Keratinocyte (primary cell): ENCODE results near the gene PLEKHB2. TPM values are rescaled to one million over a fixed set of nuclear protein-coding genes. Genes with fewer than 3 reads are reported as not detected.

Experiments used
- DNase-seq: peaks from one replicate; pipeline ENCODE4 v3.0.0-alpha.2; 2011; ENCODE audit warnings: low read depth, missing footprints, low spot score
- FAIRE-seq: peaks from 2 replicates; lab custom pipeline; 2011; peaks lifted over from hg19 to GRCh38; lab: Jason Lieb, UNC
- H2AFZ ChIP-seq: 2 replicates; pipeline ENCODE4 v1.6.0; 2012; ENCODE audit warnings: low read length, control low read depth, inconsistent platforms; ENCODE audit not compliant: control insufficient read depth
- H3K27ac ChIP-seq: 2 replicates; pipeline ENCODE4 v1.5.1; 2011; ENCODE audit warnings: low read length; ENCODE audit not compliant: control insufficient read depth, insufficient read depth
- H3K27me3 ChIP-seq: 3 replicates; pipeline ENCODE4 v1.6.0; 2011; ENCODE audit warnings: low read length; ENCODE audit not compliant: control insufficient read depth, insufficient read depth; ENCODE audit errors: extremely low read depth
- H3K36me3 ChIP-seq, 2 experiments: 2 replicates in 1 of 2; 3 replicates in 1 of 2; pipeline ENCODE4 v1.5.1; 2011; ENCODE audit warnings: low read length in 2 of 2, mild to moderate bottlenecking in 1 of 2; ENCODE audit not compliant: control insufficient read depth in 2 of 2, insufficient read depth in 2 of 2; ENCODE audit errors: extremely low read depth in 1 of 2
- H3K4me1 ChIP-seq: 3 replicates; pipeline ENCODE4 v1.5.1; 2011; ENCODE audit warnings: low read length; ENCODE audit not compliant: control insufficient read depth, insufficient read depth; ENCODE audit errors: extremely low read depth
- H3K4me2 ChIP-seq: 3 replicates; pipeline ENCODE4 v1.6.0; 2011; ENCODE audit warnings: low read depth, low read length; ENCODE audit not compliant: control insufficient read depth, insufficient read depth; ENCODE audit errors: extremely low read depth
- H3K4me3 ChIP-seq, 3 experiments: fragments of 200-600 bp in 1 of 3; sonication (generic) in 1 of 3; 2 replicates in 2 of 3; 3 replicates in 1 of 3; pipeline ENCODE4 v1.5.1; 2011 to 2016; ENCODE audit warnings: low read length in 3 of 3, mild to moderate bottlenecking in 3 of 3, control low read depth in 2 of 3, inconsistent platforms in 1 of 3, low read depth in 1 of 3, mixed read lengths in 1 of 3, mixed run types in 1 of 3, moderate library complexity in 1 of 3; ENCODE audit not compliant: control insufficient read depth in 2 of 3, insufficient read depth in 2 of 3; ENCODE audit errors: extremely low read depth in 1 of 3
- H3K79me2 ChIP-seq: 2 replicates; pipeline ENCODE4 v1.6.0; 2012; ENCODE audit warnings: low read length; ENCODE audit not compliant: control insufficient read depth, insufficient read depth
- H3K9ac ChIP-seq: 3 replicates; pipeline ENCODE4 v1.6.0; 2011; ENCODE audit warnings: low read length; ENCODE audit not compliant: control insufficient read depth, insufficient read depth; ENCODE audit errors: extremely low read depth
- H3K9me1 ChIP-seq: 3 replicates; pipeline ENCODE4 v1.6.0; 2011; ENCODE audit warnings: low read length; ENCODE audit not compliant: control insufficient read depth, insufficient read depth; ENCODE audit errors: extremely low read depth
- H3K9me3 ChIP-seq: 2 replicates; pipeline ENCODE4 v1.5.1; 2012; ENCODE audit warnings: low read depth, low read length; ENCODE audit not compliant: control insufficient read depth
- H4K20me1 ChIP-seq: 3 replicates; pipeline ENCODE4 v1.6.0; 2011; ENCODE audit warnings: low read length; ENCODE audit not compliant: control insufficient read depth, insufficient read depth; ENCODE audit errors: extremely low read depth
- EZH2 ChIP-seq: IDR thresholded peaks from one replicate; pipeline ENCODE4 v1.6.1; 2012; ENCODE audit warnings: inconsistent platforms, mild to moderate bottlenecking, low read length, moderate library complexity
- dilution Hi-C: fragments of 300-500 bp; cut with MboI; formaldehyde crosslinking; loops from one replicate; pipeline ENCODE4 v1.7.0; 2020; ENCODE audit warnings: low sequenced_read_pairs; ENCODE audit not compliant: extremely low pct_ligation_motif_present
- polyA plus RNA-seq, 5 experiments: library from polyadenylated mRNA; depleted of rRNA in 3 of 5; stranded (reverse) in 3 of 5; stranded (forward) in 1 of 5; unstranded in 1 of 5; fragments of >200 nt; gene quantifications; 1 replicate in 1 of 5; 2 replicates in 3 of 5; 3 replicates in 1 of 5; pipeline versions ENCODE4 v1.2.1 to v1.2.3, GENCODE V29; 2011 to 2012; ENCODE audit warnings: missing spikeins in 2 of 5, low read depth in 1 of 5, low replicate concordance in 1 of 5
- TF ChIP-seq, protein P1 (sequence below), 3 experiments: IDR thresholded peaks in 1 of 3; conservative IDR thresholded peaks in 1 of 3; optimal IDR thresholded peaks in 1 of 3; 2 replicates in 2 of 3; 3 replicates in 1 of 3; pipeline versions ENCODE3 to v1.5.1; 2011; ENCODE audit warnings: low read length in 3 of 3, mild to moderate bottlenecking in 3 of 3, moderate library complexity in 2 of 3, control low read depth in 1 of 3, inconsistent platforms in 1 of 3; ENCODE audit not compliant: insufficient read depth in 2 of 3; ENCODE audit errors: extremely low read depth in 1 of 3

The PLEKHB2 gene
- polyA plus RNA-seq, 1 donor (not counting 4 experiments of a cell fraction or from before 2014, with no cell fraction given): 77.0 TPM

DNA sequence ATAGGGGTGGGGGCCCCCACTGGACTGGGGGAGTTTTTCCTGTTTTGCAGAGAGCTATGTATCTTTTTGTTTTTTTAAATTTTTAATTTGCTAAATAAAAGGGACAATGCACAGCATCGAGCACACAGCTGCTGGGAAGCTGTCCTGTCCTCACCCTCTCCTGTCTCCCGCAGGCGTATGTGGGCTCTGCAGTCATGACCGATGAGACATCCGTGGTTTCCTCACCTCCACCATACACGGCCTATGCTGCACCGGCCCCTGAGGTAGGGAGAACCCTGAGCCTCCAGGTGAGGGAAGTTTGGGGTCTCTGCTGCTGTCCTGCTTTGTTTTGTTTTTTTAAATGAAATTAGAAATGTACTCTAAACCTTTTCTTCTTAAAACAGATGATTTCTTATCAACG, 27.6 kb downstream of the PLEKHB2 start:
- Histone ChIP-seq H3K9me3 (no peaks in the 10 kb centered on the region), H3K4me3 (no peak overlapping the region), H3K4me1 (no peaks in the 10 kb centered on the region), H3K27ac (no peak overlapping the region), H3K9ac (no peak overlapping the region), H4K20me1 (no peaks in the 10 kb centered on the region), H3K9me1 (no peaks in the 10 kb centered on the region), H3K36me3 (peaks cover 21 to 31% of the 10 kb centered on the region in 2 experiments), H3K4me2 (no peak overlapping the region), H3K27me3 (no peaks in the 10 kb centered on the region), H3K79me2 (peaks cover 3% of the 10 kb centered on the region), H2AFZ (no peak overlapping the region)
- dilution Hi-C loops: no loop called here
- DNase-seq (no peak), FAIRE-seq (no peak)
- TF ChIP-seq EZH2: no peak
- TF ChIP-seq, protein P1, sequence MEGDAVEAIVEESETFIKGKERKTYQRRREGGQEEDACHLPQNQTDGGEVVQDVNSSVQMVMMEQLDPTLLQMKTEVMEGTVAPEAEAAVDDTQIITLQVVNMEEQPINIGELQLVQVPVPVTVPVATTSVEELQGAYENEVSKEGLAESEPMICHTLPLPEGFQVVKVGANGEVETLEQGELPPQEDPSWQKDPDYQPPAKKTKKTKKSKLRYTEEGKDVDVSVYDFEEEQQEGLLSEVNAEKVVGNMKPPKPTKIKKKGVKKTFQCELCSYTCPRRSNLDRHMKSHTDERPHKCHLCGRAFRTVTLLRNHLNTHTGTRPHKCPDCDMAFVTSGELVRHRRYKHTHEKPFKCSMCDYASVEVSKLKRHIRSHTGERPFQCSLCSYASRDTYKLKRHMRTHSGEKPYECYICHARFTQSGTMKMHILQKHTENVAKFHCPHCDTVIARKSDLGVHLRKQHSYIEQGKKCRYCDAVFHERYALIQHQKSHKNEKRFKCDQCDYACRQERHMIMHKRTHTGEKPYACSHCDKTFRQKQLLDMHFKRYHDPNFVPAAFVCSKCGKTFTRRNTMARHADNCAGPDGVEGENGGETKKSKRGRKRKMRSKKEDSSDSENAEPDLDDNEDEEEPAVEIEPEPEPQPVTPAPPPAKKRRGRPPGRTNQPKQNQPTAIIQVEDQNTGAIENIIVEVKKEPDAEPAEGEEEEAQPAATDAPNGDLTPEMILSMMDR (optimal IDR thresholded peaks at IDR 0.05 in 1 of 3, IDR thresholded peaks at IDR 0.05 in 1 of 3, conservative IDR thresholded peaks at IDR 0.05 in 1 of 3; ENCODE audit: extremely low read depth in 1 of 3, insufficient read depth in 2 of 3, low read length in 3 of 3): no peak

GRCh38 chr2:131140581-131140980, 35.4 kb downstream of the PLEKHB2 start:
- Histone ChIP-seq H2AFZ (no peak overlapping the region), H3K9ac (no peak overlapping the region), H3K36me3 (peaks cover 12 to 22% of the 10 kb centered on the region in 2 experiments), H3K27ac (no peak overlapping the region), H4K20me1 (peaks cover 5% of the 10 kb centered on the region), H3K27me3 (no peaks in the 10 kb centered on the region), H3K4me2 (no peak overlapping the region), H3K4me3 (no peak overlapping the region), H3K9me3 (no peaks in the 10 kb centered on the region), H3K4me1 (no peaks in the 10 kb centered on the region), H3K79me2 (peaks cover 8% of the 10 kb centered on the region), H3K9me1 (no peaks in the 10 kb centered on the region)
- DNase-seq (no peak), FAIRE-seq (no peak)
- TF ChIP-seq, protein P1 (optimal IDR thresholded peaks at IDR 0.05 in 1 of 3, IDR thresholded peaks at IDR 0.05 in 1 of 3, conservative IDR thresholded peaks at IDR 0.05 in 1 of 3; ENCODE audit: extremely low read depth in 1 of 3, insufficient read depth in 2 of 3, low read length in 3 of 3): no peak
- no peak for TF ChIP-seq EZH2
- dilution Hi-C loops: no loop called here
